Sigmoid colon (tissue), 7 donors: ENCODE results near the gene PTCSC3. TPM values are rescaled to one million over a fixed set of nuclear protein-coding genes. Genes with fewer than 3 reads are reported as not detected.
"Not testable (repeated sequence)": the region's sequence is repeated elsewhere in the genome, so short reads cannot be mapped to it uniquely, and the experiment has no call there.

Source experiments
- DNase-seq: peaks from one replicate; pipeline ENCODE4 v3.0.0-alpha.2; 2019
- H3K27ac ChIP-seq, 4 donors: fragments of 200-600 bp; sonication (generic); one replicate each; pipeline ENCODE4 v1.5.1; 2016 to 2019; ENCODE audit warnings: mild to moderate bottlenecking in 1 of 4
- H3K27me3 ChIP-seq, 3 donors: fragments of 200-600 bp; sonication (generic); one replicate each; pipeline ENCODE4 v1.5.1; 2019; ENCODE audit warnings: mild to moderate bottlenecking in 1 of 3
- H3K36me3 ChIP-seq, 4 donors: fragments of 200-600 bp; sonication (generic); one replicate each; pipeline ENCODE4 v1.5.1; 2016 to 2019
- H3K4me1 ChIP-seq, 4 donors: fragments of 200-600 bp; sonication (generic); one replicate each; pipeline ENCODE4 v1.5.1; 2017 to 2019
- H3K4me3 ChIP-seq, 4 donors: fragments of 200-600 bp; sonication (generic); one replicate each; pipeline ENCODE4 v1.5.1; 2017 to 2019; ENCODE audit warnings: mild to moderate bottlenecking in 2 of 4, moderate library complexity in 1 of 4
- H3K9me3 ChIP-seq, 4 donors: fragments of 200-600 bp in 3 of 4; sonication (generic) in 3 of 4; one replicate each; pipeline versions ENCODE4 v1.5.1 to v1.6.1; 2013 to 2019
- EP300 ChIP-seq, 4 donors: sonication (generic); formaldehyde crosslinking; IDR thresholded peaks; one replicate each; pipeline ENCODE4 v1.6.1; 2017; ENCODE audit warnings: antibody characterized with exemption in 4 of 4
- POLR2A ChIP-seq, 2 donors: fragments of 450-650 bp; IDR thresholded peaks; one replicate each; pipeline ENCODE4 v1.6.1; 2016; ENCODE audit warnings: antibody characterized with exemption in 2 of 2, mild to moderate bottlenecking in 2 of 2, moderate library complexity in 2 of 2
- POLR2AphosphoS5 ChIP-seq, 4 donors: sonication (generic); formaldehyde crosslinking; IDR thresholded peaks; one replicate each; pipeline ENCODE4 v1.6.1; 2017; ENCODE audit warnings: antibody characterized with exemption in 4 of 4
- WGBS, 2 donors: extraction: QIAGEN DNeasy Blood & Tissue Kit; methylation state at CpG; one replicate each; pipeline ENCODE4 v1.1.7; 2013; 5-methylcytosine and 5-hydroxymethylcytosine counted together
- intact Hi-C: fragments of 100-400 bp; cut with DNase I; formaldehyde crosslinking; loops from one replicate; pipeline ENCODE4 v1.15.1; 2023
- polyA plus RNA-seq, 3 donors: library from polyadenylated mRNA; stranded (reverse); fragments of 200-250 nt; gene quantifications; one replicate each; pipeline ENCODE4 v1.2.3, GENCODE V29; 2013
- total RNA-seq, 4 donors: library from RNA; depleted of rRNA; stranded (reverse); fragments of >200 nt; gene quantifications; one replicate each; pipeline ENCODE4 v1.1.0, GENCODE V29; 2016
- TF ChIP-seq, protein P1 (sequence below), 4 experiments: fragments of 450-650 bp in 3 of 4; fragments of 200-600 bp in 1 of 4; IDR thresholded peaks; one replicate each; pipeline ENCODE4 v1.5.1; 2016 to 2019; ENCODE audit warnings: antibody characterized with exemption in 4 of 4, mild to moderate bottlenecking in 3 of 4, moderate library complexity in 2 of 4
- donor health status: healthy with polysubstance abuse.
- donor health status: Bipolar disorder and iron deficiency.
- donor health status: healthy.

The PTCSC3 gene
- total and polyA plus RNA-seq, 7 donors, result not detected

- no peak for DNase-seq
- Histone ChIP-seq H3K36me3 (no peaks in the 10 kb centered on the region), H3K4me1 (no peaks in the 10 kb centered on the region), H3K27me3 (no peaks in the 10 kb centered on the region), H3K9me3 (no peaks in the 10 kb centered on the region), H3K27ac (no peak overlapping the region), H3K4me3 (no peak overlapping the region)
- TF ChIP-seq POLR2A (IDR thresholded peaks at IDR 0.05) (no peak), EP300 (IDR thresholded peaks at IDR 0.05) (no peak), POLR2AphosphoS5 (IDR thresholded peaks at IDR 0.05) (no peak)
- TF ChIP-seq, protein P1, sequence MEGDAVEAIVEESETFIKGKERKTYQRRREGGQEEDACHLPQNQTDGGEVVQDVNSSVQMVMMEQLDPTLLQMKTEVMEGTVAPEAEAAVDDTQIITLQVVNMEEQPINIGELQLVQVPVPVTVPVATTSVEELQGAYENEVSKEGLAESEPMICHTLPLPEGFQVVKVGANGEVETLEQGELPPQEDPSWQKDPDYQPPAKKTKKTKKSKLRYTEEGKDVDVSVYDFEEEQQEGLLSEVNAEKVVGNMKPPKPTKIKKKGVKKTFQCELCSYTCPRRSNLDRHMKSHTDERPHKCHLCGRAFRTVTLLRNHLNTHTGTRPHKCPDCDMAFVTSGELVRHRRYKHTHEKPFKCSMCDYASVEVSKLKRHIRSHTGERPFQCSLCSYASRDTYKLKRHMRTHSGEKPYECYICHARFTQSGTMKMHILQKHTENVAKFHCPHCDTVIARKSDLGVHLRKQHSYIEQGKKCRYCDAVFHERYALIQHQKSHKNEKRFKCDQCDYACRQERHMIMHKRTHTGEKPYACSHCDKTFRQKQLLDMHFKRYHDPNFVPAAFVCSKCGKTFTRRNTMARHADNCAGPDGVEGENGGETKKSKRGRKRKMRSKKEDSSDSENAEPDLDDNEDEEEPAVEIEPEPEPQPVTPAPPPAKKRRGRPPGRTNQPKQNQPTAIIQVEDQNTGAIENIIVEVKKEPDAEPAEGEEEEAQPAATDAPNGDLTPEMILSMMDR (IDR thresholded peaks at IDR 0.05), result no peak
- 59 to 81% methylated on average over 4 of the region's 4 CpGs for WGBS, 2 donors
- intact Hi-C loops, result no loop called here
Observed at GRCh38 chr14:36113341-36113740, 63.2 kb downstream of the PTCSC3 start.

DNA sequence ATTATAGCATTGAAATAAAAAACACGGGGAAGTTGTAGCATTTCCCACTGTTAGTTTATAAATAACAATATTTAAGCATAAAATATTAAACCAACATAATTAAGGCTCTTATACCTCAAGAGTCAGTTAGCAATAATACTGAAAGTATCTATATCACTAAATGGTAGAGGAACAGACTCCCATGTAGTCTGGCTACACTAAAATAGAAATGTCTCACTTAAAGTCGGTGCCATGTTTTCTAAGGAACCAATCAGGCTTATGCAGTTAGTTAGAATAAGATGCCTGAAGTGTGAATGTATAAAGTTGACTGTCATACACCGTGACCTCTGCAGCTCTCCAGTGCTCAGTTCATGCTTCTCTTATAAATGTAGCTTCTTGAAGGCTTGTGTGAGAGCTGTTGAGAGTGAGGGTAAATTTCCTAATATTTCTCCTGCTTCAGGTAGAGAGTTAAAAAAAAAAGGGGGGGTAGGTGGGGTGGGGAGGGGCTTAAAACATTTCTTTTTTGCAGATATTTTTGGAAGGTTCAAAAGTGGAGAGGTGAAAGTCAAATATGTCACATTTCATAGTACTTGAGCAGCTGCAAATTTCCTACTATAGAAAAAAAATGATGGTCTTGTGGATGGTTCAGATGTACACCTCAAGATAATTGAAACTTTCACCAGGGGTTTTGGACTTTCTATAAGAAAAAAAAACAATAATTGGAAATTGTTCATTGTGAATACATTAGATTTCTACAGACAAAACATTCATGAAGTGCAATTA lies 64.5 kb downstream of the PTCSC3 start:
- intact Hi-C loops, result no loop called here
- Histone ChIP-seq H3K36me3 (no peaks in the 10 kb centered on the region), H3K4me1 (no peaks in the 10 kb centered on the region), H3K9me3 (no peaks in the 10 kb centered on the region), H3K4me3 (no peak overlapping the region), H3K27me3 (no peaks in the 10 kb centered on the region), H3K27ac (no peak overlapping the region)
- TF ChIP-seq EP300 (IDR thresholded peaks at IDR 0.05) (no peak), POLR2A (IDR thresholded peaks at IDR 0.05) (no peak), POLR2AphosphoS5 (IDR thresholded peaks at IDR 0.05) (no peak)
- TF ChIP-seq, protein P1 (IDR thresholded peaks at IDR 0.05), result no peak
- 76 to 82% methylated on average over 3 of the region's 3 CpGs for WGBS, 2 donors
- DNase-seq, result no peak

GRCh38 chr14:36105401-36105800 lies 71.1 kb downstream of the PTCSC3 start:
- TF ChIP-seq POLR2A (IDR thresholded peaks at IDR 0.05) (no peak), POLR2AphosphoS5 (IDR thresholded peaks at IDR 0.05) (no peak), EP300 (IDR thresholded peaks at IDR 0.05) (no peak)
- TF ChIP-seq, protein P1 (IDR thresholded peaks at IDR 0.05), result no peak
- intact Hi-C loops, result no loop called here
- H3K27me3 ChIP-seq, result no peaks in the 10 kb centered on the region
- no peak for DNase-seq
- H3K4me1 ChIP-seq, result no peaks in the 10 kb centered on the region
- 7 to 22% methylated on average over 1 of the region's 1 CpG for WGBS, 2 donors
- no peak overlapping the region for H3K4me3 ChIP-seq
- no peaks in the 10 kb centered on the region for H3K9me3 ChIP-seq
- H3K36me3 ChIP-seq, result no peaks in the 10 kb centered on the region
- no peak overlapping the region for H3K27ac ChIP-seq

DNA sequence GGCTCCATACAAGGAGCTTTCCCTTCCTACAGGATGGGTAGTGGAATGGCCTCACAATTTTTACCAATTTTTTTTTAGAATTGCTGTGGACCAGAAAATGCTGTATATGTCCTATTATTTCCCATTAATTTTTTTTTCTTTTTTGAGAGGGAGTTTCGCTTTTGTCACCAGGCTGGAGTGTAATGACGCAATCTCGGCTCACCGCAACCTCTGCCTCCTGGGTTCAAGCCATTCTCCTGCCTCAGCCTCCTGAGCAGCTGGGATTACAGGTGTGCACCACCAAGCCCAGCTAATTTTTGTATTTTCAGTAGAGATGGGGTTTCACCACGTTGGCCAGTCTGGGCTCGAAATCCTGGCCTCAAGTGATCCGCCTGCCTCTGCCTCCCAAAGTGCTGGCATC lies 72.3 kb downstream of the PTCSC3 start:
- H3K36me3 ChIP-seq, H3K4me1 ChIP-seq, H3K4me3 ChIP-seq, DNase-seq, intact Hi-C loops, H3K27me3 ChIP-seq, H3K27ac ChIP-seq, H3K9me3 ChIP-seq: not testable (repeated sequence)
- WGBS, 2 donors, result 81 to 82% methylated on average over 7 of the region's 7 CpGs

GRCh38 chr14:36099619-36100018 lies 76.9 kb downstream of the PTCSC3 start:
- DNase-seq, result no peak
- no peaks in the 10 kb centered on the region for H3K27me3 ChIP-seq
- H3K36me3 ChIP-seq, result no peaks in the 10 kb centered on the region
- no peak overlapping the region for H3K27ac ChIP-seq
- 81 to 85% methylated on average over 4 of the region's 4 CpGs for WGBS, 2 donors
- intact Hi-C loops, result no loop called here
- no peaks in the 10 kb centered on the region for H3K9me3 ChIP-seq
- no peak overlapping the region for H3K4me3 ChIP-seq
- TF ChIP-seq POLR2AphosphoS5 (IDR thresholded peaks at IDR 0.05), result no peak
- no peak for TF ChIP-seq POLR2A (IDR thresholded peaks at IDR 0.05)
- TF ChIP-seq, protein P1 (IDR thresholded peaks at IDR 0.05), result no peak
- TF ChIP-seq EP300 (IDR thresholded peaks at IDR 0.05), result no peak
- no peaks in the 10 kb centered on the region for H3K4me1 ChIP-seq
